ENCODE results near the gene DAB2IP.

Gene DAB2IP

DNA sequence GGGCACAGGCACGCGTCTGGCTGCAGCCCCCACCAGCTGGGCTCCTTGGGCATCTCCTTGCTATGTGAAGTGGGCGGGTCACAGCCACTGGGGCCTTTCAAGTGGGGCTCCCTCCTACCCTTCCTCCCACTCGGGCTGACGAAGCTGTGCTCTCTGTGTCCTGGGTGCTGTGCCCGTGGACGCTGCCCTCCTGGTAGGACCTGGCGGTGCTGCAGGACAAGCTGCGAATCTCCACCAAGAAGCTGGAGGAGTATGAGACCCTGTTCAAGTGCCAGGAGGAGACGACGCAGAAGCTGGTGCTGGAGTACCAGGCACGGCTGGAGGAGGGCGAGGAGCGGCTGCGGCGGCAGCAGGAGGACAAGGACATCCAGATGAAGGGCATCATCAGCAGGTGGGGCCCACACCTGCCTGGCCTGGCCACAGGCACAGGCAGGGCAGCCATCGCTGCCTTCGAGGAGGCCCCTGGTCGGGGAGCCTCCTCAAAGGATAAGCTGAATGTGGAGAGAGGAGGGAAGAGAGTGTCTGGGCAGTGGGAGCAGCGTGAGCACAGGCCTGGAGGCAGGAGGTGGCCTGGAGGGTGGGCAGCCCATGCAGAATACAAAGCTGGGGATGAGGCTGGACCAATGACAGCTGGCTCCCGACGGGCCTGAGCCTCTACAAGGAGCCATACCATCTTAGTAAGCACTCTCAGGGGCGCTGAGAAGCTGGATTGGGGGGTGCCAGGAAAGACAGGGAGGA is 124.7 kb downstream of the DAB2IP start:
- no peak overlapping the region for H3K4me3 ChIP-seq (ENCODE audit: low read depth, low read length)
- DNase-seq (ENCODE audit: low read depth), result no peak
- TF ChIP-seq, protein P1, sequence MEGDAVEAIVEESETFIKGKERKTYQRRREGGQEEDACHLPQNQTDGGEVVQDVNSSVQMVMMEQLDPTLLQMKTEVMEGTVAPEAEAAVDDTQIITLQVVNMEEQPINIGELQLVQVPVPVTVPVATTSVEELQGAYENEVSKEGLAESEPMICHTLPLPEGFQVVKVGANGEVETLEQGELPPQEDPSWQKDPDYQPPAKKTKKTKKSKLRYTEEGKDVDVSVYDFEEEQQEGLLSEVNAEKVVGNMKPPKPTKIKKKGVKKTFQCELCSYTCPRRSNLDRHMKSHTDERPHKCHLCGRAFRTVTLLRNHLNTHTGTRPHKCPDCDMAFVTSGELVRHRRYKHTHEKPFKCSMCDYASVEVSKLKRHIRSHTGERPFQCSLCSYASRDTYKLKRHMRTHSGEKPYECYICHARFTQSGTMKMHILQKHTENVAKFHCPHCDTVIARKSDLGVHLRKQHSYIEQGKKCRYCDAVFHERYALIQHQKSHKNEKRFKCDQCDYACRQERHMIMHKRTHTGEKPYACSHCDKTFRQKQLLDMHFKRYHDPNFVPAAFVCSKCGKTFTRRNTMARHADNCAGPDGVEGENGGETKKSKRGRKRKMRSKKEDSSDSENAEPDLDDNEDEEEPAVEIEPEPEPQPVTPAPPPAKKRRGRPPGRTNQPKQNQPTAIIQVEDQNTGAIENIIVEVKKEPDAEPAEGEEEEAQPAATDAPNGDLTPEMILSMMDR (conservative IDR thresholded peaks at IDR 0.05; ENCODE audit: low read depth, low read length), result no peak

DNA sequence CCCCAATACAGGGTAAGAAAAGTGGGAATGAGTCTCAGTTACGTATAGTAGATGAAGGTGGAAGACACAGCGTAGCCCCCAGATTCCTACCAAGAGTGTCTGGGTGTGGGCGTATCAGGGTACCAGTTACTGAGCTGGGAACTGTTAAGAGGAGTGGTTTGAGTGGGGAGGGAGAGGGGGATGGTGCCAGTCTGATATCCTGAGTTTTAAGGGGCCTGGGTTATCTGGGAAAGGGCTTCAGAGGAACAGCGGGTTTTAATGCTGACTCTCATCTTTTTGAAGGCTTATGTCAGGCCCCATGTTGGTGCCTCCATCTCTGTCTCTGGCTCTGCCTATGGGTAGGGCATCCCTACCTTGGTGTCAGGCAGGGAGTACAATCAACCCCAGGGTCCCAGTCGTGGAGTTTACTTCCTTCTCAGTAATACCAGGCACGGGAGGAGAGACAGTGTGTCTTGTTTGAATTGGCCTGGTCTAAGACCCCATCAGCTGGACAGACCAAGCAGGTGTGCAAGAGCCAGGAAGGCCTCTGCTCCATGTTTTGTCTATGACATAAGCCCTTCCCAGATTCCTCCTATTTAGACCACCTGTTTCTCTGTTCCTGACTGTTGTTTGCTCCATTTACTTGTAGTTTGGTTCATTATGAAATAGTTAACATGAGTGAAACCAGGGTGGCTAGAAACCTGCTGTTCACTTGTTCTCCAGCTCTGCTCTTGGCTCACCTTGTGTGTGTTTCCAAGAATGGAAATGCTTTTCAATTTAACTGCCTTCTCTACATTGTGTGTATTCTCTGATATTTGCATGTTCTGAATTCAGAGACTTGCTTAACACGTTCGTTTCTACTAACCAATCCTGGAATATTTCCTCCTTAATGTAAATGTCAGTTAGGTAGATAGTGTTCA is 125.6 kb downstream of the DAB2IP start:
- no peak for DNase-seq (ENCODE audit: low read depth)
- TF ChIP-seq, protein P1 (conservative IDR thresholded peaks at IDR 0.05; ENCODE audit: low read depth, low read length), result no peak

DNA sequence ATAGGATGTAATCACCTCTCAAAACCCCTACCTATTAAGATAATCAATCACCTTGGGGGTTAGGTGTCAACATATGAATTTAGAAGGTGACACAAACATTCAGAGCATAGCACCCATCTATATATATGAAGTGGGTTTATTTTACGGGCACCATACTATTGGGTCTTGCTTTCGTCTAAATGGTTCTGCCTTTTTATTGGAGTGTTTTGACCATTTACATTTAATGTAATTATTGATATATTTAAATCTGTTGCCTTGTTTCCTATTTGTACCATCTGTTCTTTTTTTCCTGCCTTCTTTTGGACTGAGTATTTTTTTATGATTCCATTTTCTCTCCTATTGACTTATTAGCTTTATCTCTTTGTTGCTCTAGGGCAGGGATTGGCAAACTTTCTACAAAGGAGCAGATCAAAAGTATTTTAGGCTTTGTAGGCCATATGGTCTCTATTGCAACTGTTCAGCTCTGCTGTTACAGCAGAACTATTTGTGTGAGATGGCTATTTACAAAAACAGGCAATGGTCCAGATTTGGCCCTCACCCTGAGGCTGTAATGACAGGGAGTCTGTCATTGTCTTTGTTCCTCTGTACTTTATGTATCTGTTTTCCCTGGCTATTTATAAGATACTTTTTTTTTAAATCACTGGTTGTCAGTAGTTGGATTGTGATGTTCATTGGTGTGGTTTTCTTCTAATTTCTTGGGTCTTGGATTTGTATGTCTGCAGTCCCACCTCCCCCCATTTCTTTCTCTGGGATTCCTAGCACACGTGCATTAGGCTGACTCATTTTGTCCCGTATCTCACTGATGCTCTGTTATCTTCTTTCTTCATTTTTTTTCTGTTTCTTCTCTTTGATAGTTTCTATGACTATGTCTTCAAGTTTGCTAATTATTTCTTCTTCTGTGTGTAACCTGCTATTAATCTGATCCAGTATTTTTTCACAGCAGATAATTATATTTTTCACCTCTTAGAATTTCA is 127.1 kb downstream of the DAB2IP start:
- peak; percentile 28 for DNase-seq (ENCODE audit: low read depth)
- TF ChIP-seq, protein P1 (conservative IDR thresholded peaks at IDR 0.05; ENCODE audit: low read depth, low read length), result no peak
- no peak overlapping the region for H3K4me3 ChIP-seq (ENCODE audit: low read depth, low read length)

More for the DNA sequence above, 125.6 kb downstream of the DAB2IP start:
- H3K4me3 ChIP-seq (ENCODE audit: low read depth, low read length), result no peak overlapping the region

DNA sequence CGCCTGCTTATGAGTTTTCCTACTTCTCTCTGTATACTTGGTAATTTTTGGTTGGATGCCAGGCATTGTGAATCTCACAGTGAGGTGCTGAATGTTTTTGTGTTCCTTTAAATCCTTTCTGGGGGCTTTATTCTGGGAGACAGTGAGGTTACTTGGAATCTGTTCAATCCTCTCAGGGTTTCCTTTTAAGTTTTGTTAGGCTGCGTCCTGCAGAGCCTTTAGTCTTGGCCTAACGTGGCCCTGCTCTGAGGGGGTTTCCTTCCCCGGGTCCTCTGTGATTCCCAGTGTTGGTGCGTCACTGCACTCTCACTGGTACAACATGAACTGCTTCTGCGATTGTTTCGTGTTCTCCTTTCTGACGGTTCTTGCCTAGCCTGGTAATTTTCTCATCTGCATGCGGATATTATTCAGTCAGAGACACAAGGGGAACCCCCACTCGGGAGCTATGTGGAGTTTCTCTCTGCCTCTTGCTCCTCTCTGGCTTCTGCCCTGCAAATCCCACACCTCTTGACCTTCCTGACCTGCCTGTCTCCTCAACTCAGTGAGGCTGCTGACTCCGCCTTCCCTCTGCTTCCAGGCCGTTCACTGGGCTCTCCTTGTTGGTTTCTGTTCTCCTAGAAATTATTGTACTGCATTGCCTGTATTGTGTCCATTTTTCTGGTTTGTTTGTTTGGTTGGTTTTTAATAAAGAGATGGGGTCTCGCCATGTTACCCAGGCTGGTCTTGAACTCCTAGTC is 128.1 kb downstream of the DAB2IP start:
- TF ChIP-seq, protein P1 (conservative IDR thresholded peaks at IDR 0.05; ENCODE audit: low read depth, low read length), result no peak
- H3K4me3 ChIP-seq (ENCODE audit: low read depth, low read length), result no peak overlapping the region
- DNase-seq (ENCODE audit: low read depth), result peak; percentile 89

DNA sequence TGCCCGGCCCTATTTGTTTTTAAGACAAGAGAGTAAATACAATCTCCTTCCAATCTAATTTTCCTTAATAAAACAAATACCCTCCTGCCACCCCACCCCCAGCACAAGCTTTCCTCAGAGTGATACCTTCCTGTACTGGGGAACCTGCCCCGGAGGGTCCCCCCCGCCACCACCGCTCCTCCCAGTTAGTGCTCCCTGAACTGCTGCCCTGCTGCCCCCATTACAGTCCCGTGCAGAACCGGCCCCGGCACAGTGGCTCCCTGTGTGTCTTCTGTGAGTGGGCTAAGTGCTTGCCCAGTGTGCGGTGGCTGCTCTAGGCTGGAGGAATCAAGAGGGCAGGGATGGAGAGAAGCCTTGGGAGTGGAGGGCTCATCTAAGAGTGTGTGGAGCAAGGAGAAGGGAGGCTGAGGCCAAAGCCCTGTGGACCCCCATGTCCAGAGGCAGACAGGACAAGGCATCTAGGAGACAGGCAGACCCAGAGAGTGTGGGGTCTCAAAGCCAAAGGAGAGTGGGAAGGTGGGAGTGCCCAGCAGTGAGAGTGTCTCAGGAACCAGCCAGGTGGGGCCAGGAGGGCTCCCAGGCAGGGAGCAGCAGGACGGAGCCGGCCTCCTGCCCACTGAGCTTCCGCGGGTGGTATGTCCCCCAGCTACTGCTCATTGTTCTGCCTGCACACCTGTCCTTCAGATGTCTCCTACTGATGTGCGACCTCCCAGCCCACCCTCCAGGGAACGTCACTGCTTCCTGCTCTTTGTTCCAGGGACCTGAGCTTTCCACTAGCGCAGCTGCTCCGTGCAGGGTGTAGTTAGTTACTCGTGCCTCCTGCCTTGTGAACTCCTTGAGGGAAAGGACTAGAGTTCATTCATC is 129.0 kb downstream of the DAB2IP start:
- DNase-seq (ENCODE audit: low read depth), result no peak
- TF ChIP-seq, protein P1 (conservative IDR thresholded peaks at IDR 0.05; ENCODE audit: low read depth, low read length), result no peak
- H3K4me3 ChIP-seq (ENCODE audit: low read depth, low read length), result no peak overlapping the region

Measured in choroid plexus epithelial cell (primary cell).